Fibroblast of mammary gland (primary cell): ENCODE results near the gene FAM107A.
A peak's percentile ranks its signal among the peaks of the same experiment; 100 is the strongest.

Experiments used
- DNase-seq: peaks from one replicate; pipeline ENCODE4 v3.0.0-alpha.2; 2010; ENCODE audit warnings: low read depth
- H3K4me3 ChIP-seq: 2 replicates; pipeline ENCODE4 v1.5.1; 2011; ENCODE audit warnings: low read depth, mild to moderate bottlenecking, low read length, moderate library complexity; ENCODE audit not compliant: control insufficient read depth
- TF ChIP-seq, protein P1 (sequence below): conservative IDR thresholded peaks from 2 replicates; pipeline ENCODE4 v1.5.1; 2011; ENCODE audit warnings: low read depth, low read length, inconsistent platforms; ENCODE audit not compliant: control insufficient read depth, insufficient read depth

FAM107A gene

DNA sequence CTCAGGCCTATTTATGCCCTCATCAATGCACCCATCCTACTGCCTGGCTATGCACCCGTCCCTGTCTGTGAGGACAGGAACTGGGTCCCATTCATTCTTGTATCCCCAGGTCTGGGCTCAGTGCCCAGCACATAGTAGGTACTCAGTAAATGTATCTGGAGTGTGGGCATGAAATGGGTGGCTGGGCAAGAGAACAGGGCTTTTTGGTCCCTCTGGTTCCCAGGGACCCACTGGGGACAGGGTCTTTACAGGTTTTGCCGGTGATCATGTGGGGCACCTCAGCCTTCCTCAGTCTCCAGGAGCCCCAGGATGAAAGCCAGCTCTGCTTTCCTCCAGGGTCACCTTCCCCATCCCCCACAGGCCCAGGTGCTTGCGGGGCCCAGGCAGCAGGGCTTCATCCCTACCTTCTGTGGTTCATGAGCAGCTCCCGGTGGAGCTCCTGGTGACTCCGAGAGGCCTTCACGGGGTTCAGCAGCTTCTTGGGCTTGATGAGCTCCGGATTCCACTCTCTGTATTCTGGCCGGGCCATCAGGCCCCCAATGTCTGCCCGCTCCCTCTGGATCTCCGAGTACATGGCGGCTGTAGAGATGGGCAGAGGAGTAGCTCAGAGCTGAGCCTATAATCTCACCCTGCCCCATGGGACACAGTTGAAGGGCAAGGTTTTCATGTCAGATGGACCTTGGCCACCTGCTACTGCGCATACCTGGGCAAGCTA is 7.7 kb downstream of the FAM107A start:
- H3K4me3 ChIP-seq = no peak overlapping the region
- DNase-seq = no peak
- TF ChIP-seq, protein P1, sequence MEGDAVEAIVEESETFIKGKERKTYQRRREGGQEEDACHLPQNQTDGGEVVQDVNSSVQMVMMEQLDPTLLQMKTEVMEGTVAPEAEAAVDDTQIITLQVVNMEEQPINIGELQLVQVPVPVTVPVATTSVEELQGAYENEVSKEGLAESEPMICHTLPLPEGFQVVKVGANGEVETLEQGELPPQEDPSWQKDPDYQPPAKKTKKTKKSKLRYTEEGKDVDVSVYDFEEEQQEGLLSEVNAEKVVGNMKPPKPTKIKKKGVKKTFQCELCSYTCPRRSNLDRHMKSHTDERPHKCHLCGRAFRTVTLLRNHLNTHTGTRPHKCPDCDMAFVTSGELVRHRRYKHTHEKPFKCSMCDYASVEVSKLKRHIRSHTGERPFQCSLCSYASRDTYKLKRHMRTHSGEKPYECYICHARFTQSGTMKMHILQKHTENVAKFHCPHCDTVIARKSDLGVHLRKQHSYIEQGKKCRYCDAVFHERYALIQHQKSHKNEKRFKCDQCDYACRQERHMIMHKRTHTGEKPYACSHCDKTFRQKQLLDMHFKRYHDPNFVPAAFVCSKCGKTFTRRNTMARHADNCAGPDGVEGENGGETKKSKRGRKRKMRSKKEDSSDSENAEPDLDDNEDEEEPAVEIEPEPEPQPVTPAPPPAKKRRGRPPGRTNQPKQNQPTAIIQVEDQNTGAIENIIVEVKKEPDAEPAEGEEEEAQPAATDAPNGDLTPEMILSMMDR = no peak

DNA sequence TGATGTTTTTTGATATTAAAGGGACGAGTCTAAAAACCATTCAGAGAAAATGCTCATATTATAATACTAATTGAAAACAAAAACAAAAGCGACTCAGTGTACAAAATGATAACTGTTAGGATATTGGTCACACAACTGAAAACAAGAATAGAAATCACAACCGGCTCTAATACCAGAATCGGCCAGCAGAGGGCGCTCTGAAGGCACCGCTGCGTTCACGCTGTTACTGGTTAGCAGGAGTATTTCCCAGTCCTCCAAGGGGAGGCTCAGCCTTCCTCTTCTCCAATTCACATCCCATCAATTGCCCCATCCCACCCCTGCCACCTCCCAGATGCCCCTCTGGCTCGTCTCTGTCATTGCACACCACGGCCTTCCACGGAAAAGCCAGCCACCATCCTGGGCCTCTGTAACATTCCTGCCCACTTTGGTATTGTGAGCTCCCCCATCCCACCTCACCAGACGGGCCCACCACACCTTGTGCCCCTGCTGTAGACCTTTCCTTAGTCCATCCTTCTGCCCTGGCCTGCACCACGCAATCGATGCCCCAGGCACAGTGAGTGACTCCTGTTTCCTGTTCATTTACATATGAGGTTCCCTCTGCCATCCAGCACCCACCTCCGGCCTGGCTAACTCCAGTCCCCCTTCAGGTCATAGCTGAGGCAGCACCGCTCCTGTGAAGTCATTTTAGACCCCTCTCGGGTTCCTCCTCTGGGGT is 8.5 kb downstream of the FAM107A start:
- DNase-seq = peak; percentile 71
- no peak overlapping the region for H3K4me3 ChIP-seq
- TF ChIP-seq, protein P1 = peak; percentile 97

DNA sequence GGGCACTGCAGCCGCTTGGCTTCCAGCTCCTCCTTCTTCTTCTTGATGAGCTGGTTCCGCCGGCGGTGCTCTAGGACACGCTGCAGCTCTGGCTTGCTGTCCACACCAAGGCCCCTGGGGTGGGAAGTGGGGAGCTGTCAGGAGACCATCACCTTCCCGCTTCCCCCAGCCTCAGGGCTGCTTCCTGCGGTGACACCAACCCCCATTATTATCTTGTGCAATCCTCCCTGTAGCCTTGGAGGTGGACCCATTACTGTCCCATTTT is 10.0 kb downstream of the FAM107A start:
- no peak overlapping the region for H3K4me3 ChIP-seq
- TF ChIP-seq, protein P1 = no peak
- no peak for DNase-seq

DNA sequence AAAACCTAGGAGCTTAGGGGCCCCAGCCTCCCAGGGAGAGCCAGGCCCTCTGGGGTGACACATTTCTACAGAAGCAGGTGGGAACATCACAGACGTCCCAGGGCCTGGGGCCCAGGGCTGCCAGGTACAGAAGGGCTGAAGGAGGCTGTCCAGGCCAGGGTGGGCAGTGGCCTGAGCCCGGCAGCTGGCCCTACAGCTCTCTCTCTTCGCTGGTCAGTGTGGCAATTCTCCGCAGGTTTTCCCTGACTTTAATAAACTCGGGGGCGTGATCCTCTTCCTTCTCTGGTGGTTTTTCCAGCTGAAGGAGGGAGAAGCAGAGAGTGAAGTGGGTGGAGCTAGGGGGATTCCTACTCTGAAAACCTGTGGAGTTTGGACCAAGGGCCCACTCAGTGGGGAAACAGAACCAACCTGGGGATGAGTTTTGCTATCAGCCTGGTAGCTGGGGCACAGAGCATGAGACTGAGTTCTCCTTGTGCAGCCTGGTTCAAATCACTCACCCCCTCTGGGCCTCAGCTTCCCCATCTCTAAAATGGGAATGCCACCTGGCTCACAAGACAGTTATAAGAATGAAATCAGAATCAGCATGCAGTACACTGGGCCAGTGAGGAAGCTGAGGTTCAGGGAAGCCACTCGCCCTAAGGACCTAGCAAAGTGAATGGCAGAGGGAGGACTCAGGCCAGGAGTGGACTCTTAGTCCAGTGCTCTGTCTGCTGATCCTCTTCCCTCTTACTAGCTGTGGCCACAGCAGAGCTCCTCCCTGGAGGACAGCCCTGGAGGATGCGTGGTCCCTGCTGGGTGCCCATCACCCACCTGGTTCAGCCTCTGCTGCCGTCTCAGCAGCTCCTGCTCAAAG is 10.6 kb downstream of the FAM107A start:
- no peak overlapping the region for H3K4me3 ChIP-seq
- no peak for DNase-seq
- TF ChIP-seq, protein P1 = no peak

DNA sequence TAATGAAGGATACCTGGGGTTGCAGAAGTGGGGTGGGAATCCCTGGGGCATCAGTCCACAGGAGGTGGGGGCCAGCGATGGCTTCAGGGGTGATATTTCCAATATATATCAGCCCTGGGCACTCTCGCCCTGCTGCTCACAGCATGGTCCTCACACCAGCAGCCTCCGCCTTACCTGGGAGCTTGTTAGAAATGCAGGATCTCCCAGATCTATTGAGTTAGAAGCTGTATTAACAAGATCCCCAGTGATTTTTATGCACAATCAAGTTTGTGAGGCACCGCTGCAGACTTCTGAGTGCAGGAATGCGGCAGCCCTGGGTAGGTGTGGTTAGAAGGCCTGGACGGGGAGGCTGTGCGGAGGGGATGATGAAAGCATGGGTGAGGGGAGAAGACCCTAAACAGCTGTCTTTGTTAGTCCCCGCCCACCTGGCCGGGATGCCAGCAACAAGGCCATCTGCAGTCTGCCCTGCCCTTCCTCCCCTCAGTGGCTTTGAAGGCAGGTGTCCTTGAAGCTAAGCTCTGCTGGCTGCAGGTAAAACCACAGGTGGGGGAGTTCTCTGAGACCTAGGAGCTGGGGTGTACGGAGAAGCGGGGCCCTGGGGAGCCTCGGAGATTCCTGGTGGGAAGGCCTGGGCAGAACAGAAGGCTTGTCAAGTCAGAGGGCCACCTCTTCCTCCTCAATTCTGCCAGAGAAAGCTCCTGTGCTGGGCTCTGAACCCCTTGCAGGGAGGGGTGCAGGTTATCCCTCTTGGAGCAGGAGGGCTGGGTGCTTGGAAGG is 11.4 kb downstream of the FAM107A start:
- no peak overlapping the region for H3K4me3 ChIP-seq
- DNase-seq = no peak
- TF ChIP-seq, protein P1 = no peak

DNA sequence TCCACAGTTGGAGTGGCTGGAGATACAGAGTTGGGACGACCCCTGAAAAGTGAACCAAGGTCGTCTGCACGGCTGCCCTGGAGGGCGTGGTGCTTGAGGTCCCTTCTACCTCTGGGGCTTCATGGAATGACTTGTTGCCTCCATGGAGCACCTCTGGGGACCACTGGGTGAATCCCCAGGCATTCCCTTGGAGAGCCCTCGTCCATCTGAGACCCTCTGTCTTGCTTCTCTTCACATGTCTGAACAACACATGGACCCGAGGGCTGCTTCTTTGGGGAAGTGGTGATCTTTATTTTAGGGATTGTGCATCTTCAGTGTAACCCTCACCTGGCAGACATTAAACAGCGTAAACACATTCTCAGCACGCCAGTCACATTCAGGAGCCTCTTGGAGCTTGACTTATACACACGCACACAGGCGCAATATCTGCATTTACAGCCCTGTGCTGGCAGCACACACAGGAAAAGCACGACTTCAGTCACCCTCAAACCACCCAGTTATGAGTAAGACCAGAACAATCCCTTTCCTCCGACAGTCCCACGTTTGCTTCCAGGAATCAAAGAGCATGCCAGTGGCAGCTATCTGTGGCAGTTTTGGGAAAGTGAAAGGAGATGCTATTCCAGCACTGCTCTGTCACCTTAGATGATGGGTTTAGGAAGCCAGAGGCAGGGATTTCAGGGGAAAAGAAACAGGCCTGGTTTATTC is 12.6 kb downstream of the FAM107A start:
- H3K4me3 ChIP-seq = no peak overlapping the region
- peak; percentile 54 for DNase-seq
- TF ChIP-seq, protein P1 = no peak
